SK-N-SH (cell line): ENCODE data around the gene C22orf42.
"Not testable (repeated sequence)": the region's sequence is repeated elsewhere in the genome, so short reads cannot be mapped to it uniquely, and the experiment has no call there.

ENCODE experiments used
- CHD2 ChIP-seq: fragments of 150-350 bp; IDR thresholded peaks from 2 replicates; pipeline ENCODE4 v1.6.1; 2018; ENCODE audit warnings: low read length; ENCODE audit not compliant: partially characterized antibody
- CTCF ChIP-seq: fragments of 200-600 bp; sonication (generic); IDR thresholded peaks from 2 replicates; pipeline ENCODE4 v1.6.1; 2017; ENCODE audit warnings: antibody characterized with exemption, mild to moderate bottlenecking, moderate library complexity
- EP300 ChIP-seq, 2 experiments: IDR thresholded peaks; 2 replicates each; pipeline versions ENCODE4 v1.4.0 to v1.6.1; 2012; ENCODE audit warnings: borderline replicate concordance in 1 of 2, low read depth in 1 of 2, low read length in 1 of 2
- FOXJ3 ChIP-seq: sonication (generic); formaldehyde crosslinking; IDR thresholded peaks from 2 replicates; pipeline ENCODE4 v1.5.1; 2020; ENCODE audit warnings: mild to moderate bottlenecking, missing genetic modification reagents
- JUND ChIP-seq: IDR thresholded peaks from 2 replicates; pipeline ENCODE4 v1.4.0; 2012
- NFIC ChIP-seq: IDR thresholded peaks from 2 replicates; pipeline ENCODE4 v1.4.0; 2012; ENCODE audit warnings: borderline replicate concordance
- PBX3 ChIP-seq: IDR thresholded peaks from 2 replicates; pipeline ENCODE4; 2012
- POLR2AphosphoS5 ChIP-seq: IDR thresholded peaks from 2 replicates; pipeline ENCODE4 v1.6.1; 2012; ENCODE audit warnings: low read depth, low read length
- RAD21 ChIP-seq: IDR thresholded peaks from 2 replicates; pipeline ENCODE4 v1.6.1; 2012; ENCODE audit warnings: mild to moderate bottlenecking, low read length
- REST ChIP-seq: IDR thresholded peaks from 2 replicates; pipeline ENCODE4 v1.6.1; 2012; ENCODE audit warnings: mild to moderate bottlenecking, low read depth, low read length, moderate library complexity
- TAF1 ChIP-seq: IDR thresholded peaks from 2 replicates; pipeline ENCODE4 v1.6.1; 2012; ENCODE audit warnings: low read depth, mild to moderate bottlenecking, low read length, moderate library complexity, borderline replicate concordance
- TEAD4 ChIP-seq: IDR thresholded peaks from 2 replicates; pipeline ENCODE4 v1.4.0; 2012; ENCODE audit warnings: mild to moderate bottlenecking, borderline replicate concordance; ENCODE audit not compliant: insufficient read depth
- USF2 ChIP-seq: fragments of 150-350 bp; IDR thresholded peaks from 2 replicates; pipeline ENCODE4 v1.6.1; 2017; ENCODE audit warnings: antibody characterized with exemption, low read length, low read depth, borderline replicate concordance
- YY1 ChIP-seq: IDR thresholded peaks from 2 replicates; pipeline ENCODE4 v1.4.0; 2012; ENCODE audit warnings: low read depth, mild to moderate bottlenecking

DNA sequence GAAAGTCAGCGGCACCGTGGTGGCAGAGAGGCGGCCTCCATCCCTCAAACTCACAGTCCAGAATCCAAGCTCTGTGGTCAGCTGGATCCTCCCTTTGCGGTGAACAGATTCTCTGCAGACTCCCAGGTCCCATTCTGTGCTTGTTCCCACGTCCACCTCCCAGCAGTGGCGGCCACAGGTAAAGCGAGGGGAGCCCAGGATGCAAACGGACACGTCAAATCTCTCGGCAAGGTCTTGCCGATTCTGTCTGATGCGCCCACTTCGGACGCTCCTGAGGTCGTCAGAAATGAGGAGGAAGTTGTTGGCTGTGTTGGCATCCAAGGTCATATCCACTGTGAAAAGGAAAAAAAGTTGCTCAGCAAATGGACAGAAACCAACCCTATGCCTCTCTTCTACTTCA, 31.9 kb upstream of the C22orf42 start:
- not testable (repeated sequence) for TF ChIP-seq TAF1; USF2; FOXJ3 (CRISPR knock-in tag); POLR2AphosphoS5; CTCF; JUND; TEAD4; PBX3; RAD21; YY1; REST; NFIC; CHD2; EP300 (IDR thresholded peaks at IDR 0.05; ENCODE audit: borderline replicate concordance in 1 of 2, low read depth in 1 of 2, low read length in 1 of 2)
